GM21786 (cell line): Measurements from ENCODE around the gene DMC1.

Experiments
- ATAC-seq: cut with Tn5 transposase; IDR thresholded peaks from one replicate; pipeline ENCODE4 v1.9.1; 2021; ENCODE audit not compliant: unreplicated experiment

Gene DMC1

GRCh38 chr22:38503021-38503420, 67.0 kb downstream of the DMC1 start:
- no peak for ATAC-seq

DNA sequence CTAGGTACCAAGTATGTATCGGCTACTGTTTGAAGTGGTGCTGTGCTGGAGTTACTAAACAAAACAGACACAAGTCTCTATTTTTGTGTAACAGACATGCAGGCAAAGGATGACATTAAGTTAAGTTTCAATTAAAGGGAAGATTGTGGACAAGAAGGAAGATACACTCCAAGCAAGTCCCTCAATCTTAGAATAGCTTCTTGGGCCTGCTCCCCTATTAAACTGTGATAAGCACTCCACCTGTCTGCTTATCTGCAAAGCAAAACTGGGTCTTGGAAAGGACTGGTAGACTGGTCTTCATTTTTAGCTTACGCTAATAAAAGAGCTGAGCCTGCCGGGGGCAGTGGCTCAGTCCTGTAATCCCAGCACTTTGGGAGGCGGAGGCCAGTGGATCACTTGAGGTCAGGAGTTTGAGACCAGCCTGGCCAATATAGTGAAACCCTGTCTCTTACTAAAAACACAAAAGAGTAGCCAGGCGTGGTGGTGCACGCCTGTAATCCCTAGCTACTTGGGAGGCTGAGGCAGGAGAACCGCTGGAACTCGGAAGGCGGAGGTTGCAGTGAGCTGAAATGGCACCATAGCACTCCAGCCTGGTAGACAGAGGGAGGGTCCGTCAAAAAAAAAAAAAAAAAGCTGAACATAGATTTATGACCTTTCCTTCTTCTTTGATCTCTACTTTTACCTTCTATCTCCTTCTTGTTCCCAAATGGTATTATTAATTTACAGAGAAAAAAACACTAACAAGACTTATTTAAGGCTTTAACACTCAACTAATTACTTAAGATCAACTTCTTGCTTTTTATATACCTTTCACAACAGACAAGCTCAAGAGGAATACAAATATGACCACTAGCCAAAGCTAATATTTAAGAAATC, 67.9 kb downstream of the DMC1 start:
- no peak for ATAC-seq

DNA sequence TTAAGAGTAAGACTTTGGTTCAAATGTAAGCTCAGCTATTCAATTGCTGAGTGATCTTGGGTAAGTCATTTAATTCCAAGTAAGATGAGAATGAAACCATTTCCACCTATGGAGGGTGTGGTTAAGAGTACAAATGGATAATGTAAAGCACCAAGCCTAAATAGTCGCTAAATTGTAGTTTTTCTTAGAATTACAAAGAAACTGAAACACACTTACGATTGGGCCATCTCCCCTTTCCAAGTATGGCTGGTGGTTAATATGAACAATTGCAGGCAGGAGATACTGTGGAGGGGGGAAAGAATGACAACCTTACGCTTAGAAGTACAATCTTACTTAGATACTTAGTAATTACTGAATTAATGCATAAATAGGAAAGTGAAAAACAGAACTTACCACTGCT, 72.1 kb downstream of the DMC1 start:
- no peak for ATAC-seq

DNA sequence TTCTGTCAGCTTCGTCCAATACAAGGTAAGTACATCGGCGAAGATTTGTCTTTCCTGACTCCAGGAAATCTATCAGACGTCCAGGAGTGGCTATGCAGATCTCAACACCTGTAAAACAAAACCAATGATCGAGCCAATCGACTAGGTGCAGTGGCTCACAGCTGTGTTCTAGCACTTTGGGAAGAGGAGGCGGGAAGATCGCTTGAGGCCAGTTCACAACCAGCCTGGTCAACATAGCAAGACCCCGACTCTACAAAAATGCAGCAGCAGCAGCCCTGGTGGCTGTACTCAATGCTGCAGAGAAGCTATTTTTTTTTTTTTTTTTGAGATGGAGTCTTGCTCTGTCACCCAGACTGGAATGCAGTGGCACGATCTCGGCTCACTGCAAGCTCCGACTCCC, 75.0 kb downstream of the DMC1 start:
- ATAC-seq = no peak

- no peak for ATAC-seq
Observed at GRCh38 chr22:38494498-38494897, 75.5 kb downstream of the DMC1 start.

DNA sequence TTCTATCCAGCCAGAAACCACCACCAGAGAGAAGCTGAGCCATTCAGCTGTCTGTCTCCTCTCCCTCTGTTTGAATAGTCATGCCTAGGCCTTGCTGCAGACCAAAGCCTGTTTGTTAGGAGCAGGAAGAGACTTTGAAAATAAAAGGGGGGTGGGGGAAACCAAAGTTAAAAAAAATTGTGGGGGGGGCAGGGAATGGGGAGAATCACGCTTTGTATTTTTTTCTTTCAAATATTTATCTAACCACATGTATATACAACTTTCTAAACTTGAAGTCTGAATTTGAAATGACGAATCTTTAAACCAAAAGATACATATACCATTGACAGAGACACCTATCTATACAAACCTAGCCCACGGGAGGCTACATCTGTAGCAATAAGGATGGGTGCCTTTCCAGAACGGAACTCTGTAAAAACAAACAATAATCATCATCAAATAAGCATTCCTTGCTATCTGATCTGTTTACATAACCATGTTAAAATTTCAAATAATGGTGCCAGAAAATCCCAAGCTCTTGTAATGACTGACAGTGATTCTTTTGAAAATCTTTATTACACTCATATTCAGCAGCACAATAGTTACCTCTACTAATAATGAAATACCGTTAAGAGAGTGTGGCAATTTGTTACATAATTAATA, 78.2 kb downstream of the DMC1 start:
- no peak for ATAC-seq

GRCh38 chr22:38490915-38491314, 79.1 kb downstream of the DMC1 start:
- no peak for ATAC-seq

DNA sequence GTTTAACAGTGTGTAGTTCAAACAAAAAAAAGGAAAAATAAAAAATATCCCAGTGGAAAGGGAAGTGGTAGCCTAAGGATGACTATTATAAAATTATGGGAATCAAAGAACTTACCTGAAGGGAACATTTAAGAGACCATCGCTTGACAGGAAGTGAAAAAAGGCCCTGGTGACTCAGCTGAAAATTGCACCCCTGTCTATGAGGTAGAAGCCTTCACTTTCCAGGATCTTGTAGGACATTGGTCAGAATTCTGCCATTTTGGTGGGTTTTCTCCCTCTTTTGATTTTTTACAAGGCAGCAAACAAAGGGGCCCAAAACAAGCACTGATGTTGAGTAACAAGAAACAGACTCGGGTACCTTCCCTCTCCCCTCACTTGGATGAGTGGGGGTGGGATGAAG, 79.5 kb downstream of the DMC1 start:
- no peak for ATAC-seq

GRCh38 chr22:38489561-38490145, 80.3 kb downstream of the DMC1 start:
- ATAC-seq = no peak

DNA sequence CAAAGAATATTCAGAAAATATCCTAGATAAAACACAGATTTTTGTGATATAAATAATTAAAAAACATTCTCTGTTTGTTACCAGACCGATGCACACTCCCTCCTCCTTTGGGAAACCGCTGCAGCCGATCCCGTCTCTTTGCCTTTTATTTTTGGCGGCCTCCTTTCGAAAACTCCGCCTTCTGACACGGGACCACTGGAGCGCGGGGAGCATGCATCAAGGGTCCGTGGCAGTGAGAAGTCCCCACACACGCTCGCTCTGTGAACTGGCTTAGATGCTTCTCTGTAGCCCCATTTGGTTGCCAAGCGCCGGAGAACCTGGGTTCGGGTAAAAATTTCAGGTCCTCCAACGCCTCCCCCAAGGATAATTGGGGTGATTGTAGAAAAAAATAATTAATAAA, 80.8 kb downstream of the DMC1 start:
- ATAC-seq = no peak

GRCh38 chr22:38487946-38488345, 82.0 kb downstream of the DMC1 start:
- ATAC-seq = no peak

DNA sequence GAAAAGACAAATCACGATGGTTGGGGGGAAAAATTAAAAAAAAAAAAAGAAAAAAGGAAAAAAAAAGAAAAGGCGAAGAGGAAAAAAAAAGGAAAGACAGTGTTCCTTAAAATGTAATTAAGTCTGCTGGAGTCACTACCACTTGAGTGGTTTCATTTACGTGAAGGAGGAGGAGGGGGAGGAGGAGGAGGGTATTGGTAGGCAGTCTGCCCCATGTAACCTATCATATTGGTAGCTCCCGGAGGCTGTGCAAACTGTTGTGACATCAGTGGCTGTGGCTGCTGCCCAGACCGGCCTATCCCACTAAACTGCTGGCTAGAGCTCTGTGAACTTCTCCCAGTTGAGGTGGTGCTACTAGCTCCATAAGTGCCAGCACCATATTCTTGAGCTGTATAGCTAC, 84.2 kb downstream of the DMC1 start:
- ATAC-seq = no peak

DNA sequence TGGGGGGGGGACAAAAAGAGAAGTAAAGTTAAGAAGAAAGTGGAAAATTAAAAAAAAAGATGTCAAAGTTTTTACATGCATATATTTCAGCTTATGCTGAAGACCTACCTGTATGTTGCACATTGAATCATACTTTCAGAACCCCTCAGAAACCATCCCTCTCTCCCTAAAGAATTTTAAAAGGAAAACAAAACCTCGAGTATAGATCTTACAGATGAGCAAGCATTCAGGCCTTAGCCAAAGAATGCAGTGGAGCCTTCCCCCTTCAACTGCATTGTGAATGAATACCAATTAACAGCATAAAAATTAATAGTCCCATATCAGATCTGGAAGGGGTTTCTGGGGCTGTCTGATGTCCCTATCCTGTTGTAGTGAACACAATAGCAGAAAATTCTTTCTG, 85.7 kb downstream of the DMC1 start:
- ATAC-seq = no peak

- ATAC-seq = no peak
Observed at GRCh38 chr22:38482662-38483308, 87.2 kb downstream of the DMC1 start.

DNA sequence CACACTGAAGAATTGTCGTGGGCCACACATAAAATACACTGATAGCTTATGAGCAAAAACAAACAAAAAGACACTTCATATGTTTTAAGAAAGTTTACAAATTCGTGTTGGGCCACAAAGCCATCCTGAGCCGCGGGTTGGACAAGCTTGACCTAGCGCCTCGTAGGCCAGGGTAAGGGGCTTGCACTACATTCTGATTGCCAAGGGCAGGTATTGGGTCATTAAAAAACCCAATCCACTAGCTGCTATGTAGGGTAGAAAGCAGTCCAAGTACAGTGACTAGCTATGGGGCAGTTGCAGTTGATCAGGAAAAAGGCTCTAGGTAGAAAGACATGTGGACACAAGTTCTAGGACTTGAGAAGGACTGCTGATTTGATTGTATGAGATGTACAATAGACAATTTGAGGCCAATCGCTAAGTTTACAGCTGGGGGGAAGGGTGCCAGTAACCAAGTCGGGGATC, 88.1 kb downstream of the DMC1 start:
- no peak for ATAC-seq

- no peak for ATAC-seq
Observed at GRCh38 chr22:38481162-38481870, 88.7 kb downstream of the DMC1 start.

GRCh38 chr22:38479096-38479837, 90.7 kb downstream of the DMC1 start:
- ATAC-seq = no peak

- ATAC-seq = no peak
Observed at GRCh38 chr22:38477585-38477984, 92.4 kb downstream of the DMC1 start.

- ATAC-seq = no peak
Observed at GRCh38 chr22:38474003-38474607, 95.9 kb downstream of the DMC1 start.

- no peak for ATAC-seq
Observed at GRCh38 chr22:38471237-38471636, 98.7 kb downstream of the DMC1 start.
